ENCODE results near the gene CGGBP1.

GRCh38 chr3:88025001-88025552 lies 33.7 kb downstream of the CGGBP1 start:
- TF ChIP-seq TAF1 (IDR thresholded peaks at IDR 0.05; ENCODE audit: borderline replicate concordance, insufficient read depth, low read length) (no peak), POLR2AphosphoS5 (IDR thresholded peaks at IDR 0.05; ENCODE audit: low read depth, low read length) (no peak)
